ENCODE results near the gene ERC2.

GRCh38 chr3:56189536-56189935 is 278.7 kb downstream of the ERC2 start:
- TF ChIP-seq CTCF (conservative IDR thresholded peaks at IDR 0.05; ENCODE audit: low read depth, low read length) (no peak), EZH2 (IDR thresholded peaks at IDR 0.05; ENCODE audit: low read length, unreplicated experiment) (no peak)

Measured in PC-3 (cell line).